Tibial artery (tissue), 4 donors: ENCODE results near the gene BUD31.

Experiments
- DNase-seq, 2 donors: peaks; one replicate each; pipeline ENCODE4 v3.0.0-alpha.2; 2019
- H3K27ac ChIP-seq, 2 donors: fragments of 200-600 bp; sonication (generic) in 1 of 2; 1 replicate in 1 of 2; 2 replicates in 1 of 2; pipeline ENCODE4 v1.5.1; 2018 to 2019; ENCODE audit warnings: mild to moderate bottlenecking in 1 of 2
- H3K27me3 ChIP-seq, 2 donors: fragments of 200-600 bp; sonication (generic) in 1 of 2; one replicate each; pipeline versions ENCODE4 v1.5.1 to v1.6.0; 2016 to 2019
- H3K36me3 ChIP-seq, 3 donors: fragments of 200-600 bp; sonication (generic) in 2 of 3; one replicate each; pipeline ENCODE4 v1.5.1; 2016 to 2019; ENCODE audit warnings: mild to moderate bottlenecking in 2 of 3
- H3K4me1 ChIP-seq, 4 donors: fragments of 200-600 bp; sonication (generic) in 2 of 4; 1 replicate in 3 of 4; 2 replicates in 1 of 4; pipeline ENCODE4 v1.5.1; 2016 to 2019
- H3K4me3 ChIP-seq, 2 donors: fragments of 200-600 bp; sonication (generic) in 1 of 2; 1 replicate in 1 of 2; 2 replicates in 1 of 2; pipeline ENCODE4 v1.5.1; 2018 to 2019; ENCODE audit warnings: mild to moderate bottlenecking in 2 of 2
- H3K9me3 ChIP-seq, 3 donors: fragments of 200-600 bp; sonication (generic) in 1 of 3; one replicate each; pipeline ENCODE4 v1.5.1; 2016 to 2019
- CTCF ChIP-seq, 2 experiments: fragments of 200-600 bp in 1 of 2; fragments of 450-650 bp in 1 of 2; IDR thresholded peaks; one replicate each; pipeline ENCODE4 v1.5.1; 2017 to 2019; ENCODE audit warnings: antibody characterized with exemption in 2 of 2, mild to moderate bottlenecking in 1 of 2, moderate library complexity in 1 of 2
- intact Hi-C: fragments of 100-400 bp; cut with DNase I; formaldehyde crosslinking; loops from one replicate; pipeline ENCODE4 v1.15.0; 2023; ENCODE audit warnings: low total_unique reads

BUD31 gene

GRCh38 chr7:99399597-99399996 is 9.2 kb upstream of the BUD31 start:
- Histone ChIP-seq H3K27ac (no peak overlapping the region), H3K36me3 (peaks cover 57 to 96% (median 78%) of the 10 kb centered on the region in 3 donors), H3K4me1 (peaks cover 0 to 16% (median 5%) of the 10 kb centered on the region in 4 donors), H3K27me3 (no peaks in the 10 kb centered on the region), H3K9me3 (no peaks in the 10 kb centered on the region), H3K4me3 (no peak overlapping the region)
- DNase-seq: no peak
- intact Hi-C loops: no loop called here
- TF ChIP-seq CTCF (IDR thresholded peaks at IDR 0.05): no peak

GRCh38 chr7:99402854-99403253 is 5.9 kb upstream of the BUD31 start:
- peaks cover 46 to 71% (median 58%) of the 10 kb centered on the region in 3 donors for H3K36me3 ChIP-seq
- H3K4me1 ChIP-seq: peaks cover 0 to 39% (median 31%) of the 10 kb centered on the region in 4 donors
- no peaks in the 10 kb centered on the region for H3K27me3 ChIP-seq
- intact Hi-C loops: no loop called here
- TF ChIP-seq CTCF (IDR thresholded peaks at IDR 0.05): no peak
- DNase-seq: no peak
- H3K9me3 ChIP-seq: no peaks in the 10 kb centered on the region
- H3K27ac ChIP-seq: no peak overlapping the region
- no peak overlapping the region for H3K4me3 ChIP-seq

GRCh38 chr7:99403764-99404163 is 5.0 kb upstream of the BUD31 start:
- Histone ChIP-seq H3K27me3 (no peaks in the 10 kb centered on the region), H3K27ac (no peak overlapping the region), H3K9me3 (no peaks in the 10 kb centered on the region), H3K36me3 (peaks cover 42 to 62% (median 55%) of the 10 kb centered on the region in 3 donors), H3K4me1 (peaks cover 0 to 39% (median 31%) of the 10 kb centered on the region in 4 donors), H3K4me3 (no peak overlapping the region)
- TF ChIP-seq CTCF (IDR thresholded peaks at IDR 0.05): no peak
- no peak for DNase-seq
- intact Hi-C loops: no loop called here

GRCh38 chr7:99404235-99404976 is 4.4 kb upstream of the BUD31 start:
- Histone ChIP-seq H3K27me3 (no peaks in the 10 kb centered on the region), H3K9me3 (no peaks in the 10 kb centered on the region), H3K27ac (no peak overlapping the region), H3K4me3 (no peak overlapping the region), H3K36me3 (peaks cover 39 to 56% (median 49%) of the 10 kb centered on the region in 3 donors), H3K4me1 (peaks cover 0 to 40% (median 32%) of the 10 kb centered on the region in 4 donors)
- no peak for DNase-seq
- no peak for TF ChIP-seq CTCF (IDR thresholded peaks at IDR 0.05)
- intact Hi-C loops: no loop called here

- H3K9me3 ChIP-seq: no peaks in the 10 kb centered on the region
Observed at GRCh38 chr7:99404977-99405320, 3.8 kb upstream of the BUD31 start.

More at GRCh38 chr7:99404977-99405320, 3.8 kb upstream of the BUD31 start:
- Histone ChIP-seq H3K4me1 (peaks cover 0 to 45% (median 38%) of the 10 kb centered on the region in 4 donors), H3K36me3 (peaks cover 33 to 50% (median 44%) of the 10 kb centered on the region in 3 donors), H3K27me3 (no peaks in the 10 kb centered on the region), H3K27ac (no peak overlapping the region), H3K4me3 (no peak overlapping the region)
- TF ChIP-seq CTCF (IDR thresholded peaks at IDR 0.05): no peak
- intact Hi-C loops: no loop called here
- DNase-seq: no peak
